H7 (cell line): ENCODE measurements around the gene MUC5B. TPM values are rescaled to one million over a fixed set of nuclear protein-coding genes. Genes with fewer than 3 reads are reported as not detected.

ENCODE experiments used
- DNase-seq: peaks from one replicate; pipeline ENCODE4 v3.0.0; 2012
- H3K27me3 ChIP-seq: 2 replicates; pipeline ENCODE4 v1.6.0; 2011; ENCODE audit warnings: mild to moderate bottlenecking, low read length; ENCODE audit not compliant: control insufficient read depth, insufficient read depth
- H3K36me3 ChIP-seq: replicated peaks from 2 replicates; pipeline ENCODE4 v1.5.1; 2011; ENCODE audit warnings: low read length; ENCODE audit not compliant: control insufficient read depth, insufficient read depth
- H3K4me3 ChIP-seq: 2 replicates; pipeline ENCODE4 v1.5.1; 2011; ENCODE audit warnings: low read depth, mild to moderate bottlenecking, control low read depth, low read length, moderate library complexity; ENCODE audit not compliant: insufficient read depth
- total RNA-seq: library from RNA; depleted of rRNA; stranded (reverse); fragments of >200 nt; shearing (Covaris generic); gene quantifications from 2 replicates; pipeline ENCODE4 v1.2.3, GENCODE V29; 2014

The MUC5B gene
- total RNA-seq, 1 experiment from 2014 or later = under 0.01 TPM

DNA sequence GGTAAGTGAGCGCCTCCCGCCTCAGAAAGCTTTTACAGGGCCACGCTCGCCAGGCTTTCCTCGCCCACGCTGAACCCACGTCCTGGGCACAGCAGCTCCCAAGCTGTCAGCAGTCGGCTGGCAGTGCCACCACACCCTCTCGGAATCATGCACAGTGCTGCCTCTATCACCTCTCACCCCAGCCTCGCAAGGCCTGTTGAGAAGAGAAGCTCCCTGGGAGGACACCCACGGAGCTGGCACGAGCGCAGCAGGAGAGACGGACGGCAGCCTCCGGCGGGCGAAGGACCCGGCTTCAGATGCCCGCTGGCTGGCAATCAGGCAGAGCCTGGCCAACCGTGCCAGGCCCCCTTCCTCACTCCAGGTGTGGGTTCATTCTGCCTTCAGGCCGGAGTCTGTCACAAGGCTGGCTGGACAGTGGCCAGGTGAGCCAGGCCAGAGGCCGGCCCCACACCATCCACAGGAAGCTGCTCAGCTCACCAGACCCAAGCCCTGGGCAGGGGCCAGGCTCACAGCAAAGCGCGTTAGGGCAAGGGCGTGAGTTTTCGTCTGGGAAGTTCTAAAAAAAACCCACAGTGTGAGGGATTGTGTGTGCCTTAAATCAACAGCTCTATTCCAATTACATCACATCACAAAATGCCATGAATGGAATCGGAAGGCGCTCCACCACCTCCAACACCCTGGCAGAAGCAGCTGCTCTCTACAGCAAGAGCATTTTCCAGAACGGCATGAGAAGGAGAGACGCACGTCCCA, 53.4 kb downstream of the MUC5B start:
- no peaks in the 10 kb centered on the region for H3K27me3 ChIP-seq
- H3K36me3 ChIP-seq = peaks cover 2% of the 10 kb centered on the region; the same call in 1 of the 2 replicates
- no peak for DNase-seq
- no peak overlapping the region for H3K4me3 ChIP-seq

DNA sequence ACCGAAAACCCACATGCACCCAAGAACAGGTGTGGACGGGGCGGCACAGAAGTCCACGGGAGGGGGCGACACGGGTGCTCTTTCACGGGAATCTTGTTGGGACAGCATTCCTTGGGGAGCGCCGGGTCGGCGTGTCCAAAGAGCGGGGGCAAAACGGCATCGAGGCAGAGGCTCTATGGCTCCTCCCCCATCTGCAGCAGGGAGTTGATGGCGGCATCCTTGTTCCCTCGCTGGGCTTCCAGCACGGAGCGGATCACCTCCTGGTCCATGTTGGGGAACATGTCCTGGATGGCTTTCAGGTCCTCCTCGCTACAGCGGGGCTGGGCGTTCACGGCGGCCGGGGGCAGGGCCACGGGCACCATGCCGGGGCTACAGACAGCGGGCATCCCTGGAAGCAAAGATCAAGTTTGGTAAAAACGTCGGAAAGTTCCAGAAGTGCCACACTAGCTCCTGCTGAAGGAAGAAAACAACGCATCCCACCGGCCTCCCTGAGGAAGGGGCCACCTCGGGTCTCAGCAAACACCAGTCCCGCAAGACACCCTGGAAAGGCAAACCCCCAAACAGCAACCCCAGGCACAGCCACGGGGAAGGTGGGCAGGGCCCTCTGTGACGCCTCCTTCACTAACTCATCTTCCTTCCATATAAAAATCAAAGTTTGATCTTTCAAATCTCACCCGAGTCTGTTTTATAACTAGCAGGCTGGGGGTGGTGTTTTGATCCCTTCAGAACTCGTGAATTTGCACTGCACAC, 54.2 kb downstream of the MUC5B start:
- H3K4me3 ChIP-seq = no peak overlapping the region
- no peak for DNase-seq
- H3K36me3 ChIP-seq = peaks cover 2% of the 10 kb centered on the region; the same call in 1 of the 2 replicates
- no peaks in the 10 kb centered on the region for H3K27me3 ChIP-seq

DNA sequence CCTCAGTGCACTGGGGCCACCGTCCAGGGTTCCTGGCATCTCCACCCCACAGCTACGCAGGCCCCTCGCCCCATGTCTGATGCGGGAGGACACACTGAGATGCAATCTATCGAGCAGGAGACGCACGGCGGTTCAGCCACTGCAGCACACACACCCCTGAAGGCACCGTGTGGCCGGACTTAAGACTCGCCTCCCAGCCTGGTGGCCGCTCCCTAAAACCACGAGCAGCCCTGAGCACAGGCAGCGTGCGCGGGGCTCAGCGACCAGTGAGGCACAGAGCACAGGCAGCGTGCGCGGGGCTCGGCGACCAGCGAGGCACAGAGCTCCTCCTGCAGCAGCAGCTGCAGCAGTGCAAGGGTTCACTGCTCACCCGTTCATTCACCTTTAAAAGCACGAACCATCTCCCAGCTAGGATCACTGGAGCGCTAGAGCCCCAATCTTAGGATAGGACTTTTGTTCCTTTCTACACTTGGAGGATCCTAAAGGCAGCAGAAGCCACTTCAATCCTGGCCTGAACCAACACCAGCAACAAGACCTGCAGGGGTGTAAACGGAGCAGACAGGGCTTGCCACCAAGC, 55.2 kb downstream of the MUC5B start:
- H3K36me3 ChIP-seq = peaks cover 2% of the 10 kb centered on the region
- no peaks in the 10 kb centered on the region for H3K27me3 ChIP-seq
- H3K4me3 ChIP-seq = no peak overlapping the region
- no peak for DNase-seq

DNA sequence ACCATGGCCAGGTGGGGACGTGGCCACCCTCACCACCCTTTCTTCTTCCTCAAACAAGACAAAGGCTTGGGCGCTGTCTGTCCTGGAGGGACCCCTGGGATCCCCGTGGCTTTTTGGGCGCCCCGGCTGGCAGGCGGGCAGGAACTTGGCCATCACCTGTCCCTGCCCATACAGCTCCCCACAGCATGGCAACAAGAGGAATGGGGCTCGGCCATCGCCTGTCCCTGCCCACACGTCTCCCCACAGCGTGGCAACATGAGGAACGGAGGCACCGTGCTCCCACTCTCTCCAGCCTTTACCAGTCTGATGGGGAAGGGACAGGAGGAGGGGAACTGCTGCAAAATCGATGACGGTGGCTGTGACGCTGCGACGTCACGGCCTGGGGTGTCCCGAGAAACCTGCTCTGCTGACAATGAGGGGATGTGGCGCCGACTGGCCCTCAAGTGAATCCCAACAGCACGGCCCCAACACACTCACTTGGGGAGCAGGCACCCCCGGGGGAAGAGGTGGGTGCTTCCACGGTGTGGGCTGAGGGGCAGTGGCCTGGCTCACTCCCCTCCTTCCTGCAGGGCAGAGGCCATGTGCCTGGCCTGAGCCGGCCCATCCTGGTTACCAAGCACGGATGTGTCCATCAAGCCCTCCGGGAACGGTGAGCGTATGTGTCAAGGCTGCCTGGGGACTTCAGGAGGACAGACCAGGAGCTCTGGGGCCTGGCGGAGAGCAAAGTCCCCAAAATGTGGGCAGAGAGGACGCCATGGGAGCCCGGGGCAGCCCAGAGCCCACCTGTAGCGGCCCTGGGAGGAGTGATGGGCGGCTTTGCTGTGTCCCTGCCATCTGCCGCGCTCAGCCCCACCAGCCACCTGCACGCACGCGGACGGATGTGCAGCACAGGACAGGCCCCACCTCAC, 56.2 kb downstream of the MUC5B start:
- Histone ChIP-seq H3K36me3 (peaks cover 2% of the 10 kb centered on the region), H3K4me3 (no peak overlapping the region), H3K27me3 (no peaks in the 10 kb centered on the region)
- no peak for DNase-seq

DNA sequence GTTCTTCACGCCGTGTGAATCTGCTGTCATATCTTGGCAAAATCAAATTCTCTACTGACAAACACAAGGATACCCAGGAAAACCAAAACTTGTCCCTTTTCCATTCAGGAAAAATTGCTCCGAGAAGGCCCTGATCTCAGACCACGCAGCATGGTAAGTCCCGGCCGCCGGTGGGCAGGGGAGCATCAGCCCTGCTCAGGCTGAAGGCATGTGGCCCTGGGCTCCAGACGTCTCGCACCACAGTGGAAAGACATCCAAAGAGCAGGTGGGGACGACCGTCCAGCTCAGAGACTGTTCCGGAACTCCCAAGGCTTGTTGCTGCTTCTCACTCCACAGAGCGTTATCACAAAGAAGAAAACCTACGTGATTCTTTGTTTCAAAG, 56.8 kb downstream of the MUC5B start:
- no peaks in the 10 kb centered on the region for H3K27me3 ChIP-seq
- DNase-seq = no peak
- H3K4me3 ChIP-seq = no peak overlapping the region
- H3K36me3 ChIP-seq = peaks cover 2% of the 10 kb centered on the region

DNA sequence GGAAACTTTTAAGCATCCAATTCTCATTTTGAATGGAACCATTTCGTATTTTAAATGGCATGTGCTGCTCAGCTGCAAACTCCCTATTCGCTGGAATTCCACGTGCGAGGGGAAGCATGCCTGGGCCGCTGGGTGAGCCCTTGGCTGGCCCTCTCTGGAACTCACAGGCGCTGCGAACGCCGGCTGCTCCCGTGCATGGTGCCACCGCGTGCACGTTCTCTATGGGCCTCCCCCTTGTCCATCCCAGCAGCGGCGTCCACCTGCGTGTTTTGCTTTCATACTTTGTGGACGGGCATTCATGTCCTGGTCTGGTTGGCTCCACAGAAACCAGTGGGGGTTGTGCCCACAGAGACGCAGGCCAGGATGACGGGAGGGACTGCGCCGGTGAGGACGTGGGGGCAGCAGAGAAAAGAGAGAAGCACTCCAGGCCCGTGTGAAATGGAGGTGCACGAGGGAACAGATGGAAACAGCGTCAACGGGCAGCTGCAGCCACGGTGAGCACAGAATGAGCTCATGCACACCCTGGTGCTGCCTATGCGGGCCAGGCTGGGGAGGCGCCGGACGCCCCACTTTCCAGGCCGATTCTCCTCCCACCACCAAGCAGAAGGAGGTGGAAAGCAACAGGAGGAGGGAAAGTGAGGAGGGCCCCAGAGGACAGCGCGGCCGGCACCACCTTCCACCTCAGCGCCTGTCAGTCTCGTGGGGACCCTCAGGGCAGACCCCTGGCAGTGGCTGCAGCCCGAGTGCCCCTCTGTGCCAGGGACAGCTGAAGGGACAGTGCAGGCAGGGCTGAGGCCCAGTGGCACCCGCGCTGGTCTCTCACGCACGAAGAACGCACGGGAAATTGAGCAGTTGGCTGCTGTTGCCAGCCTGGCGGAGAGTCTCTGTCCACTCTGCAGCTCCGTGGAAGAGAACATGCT, 57.5 kb downstream of the MUC5B start:
- DNase-seq = no peak
- Histone ChIP-seq H3K36me3 (peaks cover 2% of the 10 kb centered on the region), H3K27me3 (no peaks in the 10 kb centered on the region), H3K4me3 (no peak overlapping the region)

DNA sequence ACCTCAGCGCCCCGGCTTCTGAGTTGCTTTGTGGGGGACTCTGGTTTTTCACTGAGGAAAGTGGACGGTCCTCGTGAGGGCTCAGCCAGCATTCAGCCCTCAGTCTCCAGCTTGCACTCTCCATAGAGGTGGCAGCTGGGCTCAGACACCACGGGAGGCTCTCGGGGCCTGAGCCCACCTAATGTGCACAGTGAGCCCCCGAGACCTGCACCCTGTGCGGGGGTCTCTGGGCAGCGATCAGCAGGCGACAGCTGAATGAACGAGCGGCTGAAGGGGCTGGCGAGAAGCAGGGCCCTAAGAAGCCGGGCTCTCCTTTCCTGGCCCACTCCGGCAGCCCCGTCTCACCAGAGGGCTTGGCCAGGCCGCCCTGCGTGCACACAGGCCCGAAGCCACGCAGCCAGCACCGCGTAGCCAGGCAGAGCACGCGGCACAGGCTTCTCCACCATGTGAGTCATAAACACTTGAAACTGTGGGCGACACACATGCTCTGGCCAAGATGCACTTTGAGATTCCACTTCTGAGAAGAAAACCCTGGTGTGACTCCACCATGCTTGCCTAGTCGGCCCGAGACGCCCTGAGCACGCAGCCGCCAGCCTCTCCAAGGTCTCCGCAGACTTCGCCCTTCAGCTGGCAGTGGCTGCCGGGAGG, 58.6 kb downstream of the MUC5B start:
- DNase-seq = no peak
- peaks cover 3% of the 10 kb centered on the region for H3K36me3 ChIP-seq
- no peaks in the 10 kb centered on the region for H3K27me3 ChIP-seq
- no peak overlapping the region for H3K4me3 ChIP-seq

DNA sequence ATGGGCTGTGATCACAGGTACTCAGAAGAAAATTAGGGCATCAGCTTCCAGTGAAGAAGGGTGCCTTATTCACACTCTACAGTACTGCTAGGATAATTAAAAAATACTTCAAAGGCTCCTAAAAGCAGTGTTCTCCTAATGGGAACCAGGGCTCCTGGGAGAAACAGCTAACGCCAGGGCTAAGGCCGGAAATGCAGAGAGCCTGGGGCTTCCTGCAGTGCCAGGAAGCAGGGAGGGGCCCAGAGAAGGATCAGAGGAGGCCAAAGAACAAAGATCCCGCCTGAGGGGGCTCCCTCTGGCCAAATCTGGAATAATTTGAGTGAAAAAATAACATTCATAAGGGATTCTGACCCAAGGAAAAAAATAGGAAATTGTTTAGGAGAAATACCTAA, 59.1 kb downstream of the MUC5B start:
- H3K36me3 ChIP-seq = peaks cover 3% of the 10 kb centered on the region
- H3K27me3 ChIP-seq = no peaks in the 10 kb centered on the region
- DNase-seq = peak; percentile 75
- H3K4me3 ChIP-seq = no peak overlapping the region

DNA sequence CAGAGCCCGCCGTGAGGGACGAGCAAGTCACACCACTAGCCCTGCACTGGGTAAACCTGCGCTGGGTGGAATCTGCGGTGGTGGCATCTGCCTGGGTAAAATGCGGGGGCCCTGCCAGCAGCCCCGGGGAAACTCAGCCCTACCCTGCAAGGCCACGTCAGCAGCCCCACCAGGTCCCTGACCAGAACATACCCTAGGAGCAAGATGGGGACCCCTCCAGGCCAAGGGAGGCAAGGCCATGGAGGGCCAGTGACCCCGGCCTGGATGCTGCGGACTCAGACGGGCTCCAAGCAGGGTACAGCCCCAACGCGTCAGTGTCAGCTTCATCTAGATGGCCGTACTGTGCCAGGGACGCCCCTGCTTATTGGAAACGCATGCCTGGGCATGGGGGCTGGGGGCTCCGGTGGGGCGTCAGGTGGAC, 60.2 kb downstream of the MUC5B start:
- H3K4me3 ChIP-seq = no peak overlapping the region
- no peaks in the 10 kb centered on the region for H3K27me3 ChIP-seq
- DNase-seq = peak; percentile 81
- peaks cover 3% of the 10 kb centered on the region for H3K36me3 ChIP-seq

DNA sequence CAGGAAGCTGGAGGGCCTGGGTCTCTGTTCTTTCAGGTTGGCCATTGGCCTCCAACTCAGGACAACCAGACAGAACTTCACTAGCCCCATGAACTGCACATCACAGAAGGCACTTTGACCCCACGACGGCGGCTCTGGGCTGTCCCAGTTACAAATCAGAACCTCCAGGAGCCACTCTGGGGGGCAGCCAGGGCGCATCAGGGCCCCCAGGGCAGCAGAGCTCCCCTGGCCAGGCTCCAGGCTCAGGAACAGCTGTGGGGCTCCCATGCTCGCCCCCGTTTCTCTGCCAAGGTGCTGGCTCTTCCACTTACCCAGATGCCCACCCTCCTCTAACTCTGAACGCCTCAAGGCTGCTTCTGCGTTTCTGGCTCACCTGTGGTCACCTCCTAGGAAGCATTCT, 61.0 kb downstream of the MUC5B start:
- H3K36me3 ChIP-seq = peaks cover 5% of the 10 kb centered on the region
- H3K27me3 ChIP-seq = no peaks in the 10 kb centered on the region
- no peak for DNase-seq
- H3K4me3 ChIP-seq = no peak overlapping the region

DNA sequence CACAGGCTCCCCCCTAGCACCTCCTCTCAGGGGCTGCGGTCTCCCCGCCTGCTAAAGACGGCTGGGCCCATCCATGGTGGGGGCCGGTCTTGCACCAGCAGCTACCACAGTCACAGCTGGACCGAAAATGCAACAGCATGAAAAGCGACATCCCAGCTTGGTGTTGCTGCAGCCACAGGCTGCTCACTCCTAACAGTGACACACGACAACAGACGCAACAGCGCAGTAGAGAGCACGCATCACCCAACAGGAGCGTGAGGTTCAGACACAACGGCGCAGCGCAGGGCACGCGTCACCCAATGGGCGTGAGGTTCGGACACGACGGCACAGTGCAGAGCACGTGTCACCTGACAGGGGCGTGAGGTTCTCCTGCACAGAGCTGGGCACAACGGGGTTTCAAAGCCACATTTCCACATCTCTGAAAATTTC, 62.5 kb downstream of the MUC5B start:
- Histone ChIP-seq H3K4me3 (no peak overlapping the region), H3K36me3 (peaks cover 4% of the 10 kb centered on the region), H3K27me3 (no peaks in the 10 kb centered on the region)
- DNase-seq = no peak

DNA sequence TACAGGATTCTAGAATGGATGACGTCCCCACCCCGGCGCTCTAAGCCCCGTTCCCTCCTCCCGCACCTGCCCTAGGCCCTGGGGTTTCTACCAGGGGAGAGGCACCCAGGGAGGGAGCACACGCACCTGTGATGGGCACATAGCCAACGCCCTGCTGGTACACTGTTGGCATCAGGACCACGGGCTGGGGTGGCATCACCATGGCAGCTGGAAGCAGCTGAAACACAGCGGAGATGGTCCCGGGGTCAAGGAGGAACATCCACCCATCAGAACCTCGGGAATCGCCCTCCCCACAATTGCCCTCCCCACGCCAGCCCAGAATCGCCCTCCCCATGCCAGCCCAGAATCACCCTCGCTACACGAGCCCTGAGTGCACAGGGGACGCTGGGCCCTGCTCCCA, 63.0 kb downstream of the MUC5B start:
- H3K36me3 ChIP-seq = peaks cover 4% of the 10 kb centered on the region
- no peak for DNase-seq
- H3K4me3 ChIP-seq = no peak overlapping the region
- H3K27me3 ChIP-seq = no peaks in the 10 kb centered on the region

DNA sequence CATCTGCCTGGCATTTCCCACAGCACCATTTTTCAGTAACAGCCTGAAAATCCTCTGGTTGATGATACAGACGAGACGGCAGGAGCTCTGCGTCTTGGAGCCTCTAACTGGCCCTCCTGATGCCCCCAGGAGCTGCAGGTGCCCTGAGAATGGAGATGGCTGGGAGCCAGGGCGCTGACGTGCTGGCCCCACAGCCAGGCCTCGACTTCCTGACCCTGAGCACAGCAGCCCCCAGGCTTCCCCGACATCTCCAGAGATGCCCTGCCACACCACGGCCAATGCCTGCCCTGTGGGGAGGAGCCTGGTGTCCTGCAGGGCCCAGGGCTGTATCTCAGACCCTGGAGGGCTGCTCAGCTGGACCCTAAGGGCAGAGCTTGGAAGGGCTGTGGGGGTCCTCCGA, 65.1 kb downstream of the MUC5B start:
- H3K27me3 ChIP-seq = no peaks in the 10 kb centered on the region
- no peak for DNase-seq
- H3K36me3 ChIP-seq = peaks cover 4% of the 10 kb centered on the region
- no peak overlapping the region for H3K4me3 ChIP-seq
